Amniotic epithelial cell (primary cell): ENCODE data around the gene UBE2A.

ENCODE experiments used
- DNase-seq: peaks from one replicate; pipeline ENCODE4 v3.0.0-alpha.2; 2010; ENCODE audit warnings: low read depth

The UBE2A gene

GRCh38 chrX:119607018-119607389, 32.6 kb downstream of the UBE2A start:
- DNase-seq = no peak

- no peak for DNase-seq
Observed at GRCh38 chrX:119614776-119615175, 40.4 kb downstream of the UBE2A start.

- DNase-seq = no peak
Observed at GRCh38 chrX:119617517-119618164, 43.3 kb downstream of the UBE2A start.

- DNase-seq = no peak
Observed at GRCh38 chrX:119618439-119618838, 44.1 kb downstream of the UBE2A start.

GRCh38 chrX:119622356-119623232, 48.2 kb downstream of the UBE2A start:
- no peak for DNase-seq

- DNase-seq = no peak
Observed at GRCh38 chrX:119624417-119624816, 50.1 kb downstream of the UBE2A start.

- DNase-seq = no peak
Observed at GRCh38 chrX:119624951-119625668, 50.7 kb downstream of the UBE2A start.

GRCh38 chrX:119625843-119626242, 51.5 kb downstream of the UBE2A start:
- no peak for DNase-seq
